Fibroblast of pulmonary artery (primary cell): ENCODE measurements around the gene TTC31.
"Not testable (repeated sequence)": the region's sequence is repeated elsewhere in the genome, so short reads cannot be mapped to it uniquely, and the experiment has no call there.

Experiments
- DNase-seq: peaks from one replicate; pipeline ENCODE4 v3.0.0-alpha.2; 2010; ENCODE audit warnings: low read depth
- H3K4me3 ChIP-seq: replicated peaks from 2 replicates; pipeline ENCODE4 v1.5.1; 2011; ENCODE audit warnings: low read depth, mild to moderate bottlenecking, control low read depth, low read length, moderate library complexity
- TF ChIP-seq, protein P1 (sequence below): IDR thresholded peaks from 2 replicates; pipeline ENCODE4 v1.5.1; 2011; ENCODE audit warnings: mild to moderate bottlenecking, control low read depth, low read length, inconsistent platforms; ENCODE audit errors: missing control alignments

Gene TTC31

GRCh38 chr2:74440378-74441169 is 42.3 kb upstream of the TTC31 start:
- H3K4me3 ChIP-seq = peak overlapping the region; percentile 68
- TF ChIP-seq, protein P1, sequence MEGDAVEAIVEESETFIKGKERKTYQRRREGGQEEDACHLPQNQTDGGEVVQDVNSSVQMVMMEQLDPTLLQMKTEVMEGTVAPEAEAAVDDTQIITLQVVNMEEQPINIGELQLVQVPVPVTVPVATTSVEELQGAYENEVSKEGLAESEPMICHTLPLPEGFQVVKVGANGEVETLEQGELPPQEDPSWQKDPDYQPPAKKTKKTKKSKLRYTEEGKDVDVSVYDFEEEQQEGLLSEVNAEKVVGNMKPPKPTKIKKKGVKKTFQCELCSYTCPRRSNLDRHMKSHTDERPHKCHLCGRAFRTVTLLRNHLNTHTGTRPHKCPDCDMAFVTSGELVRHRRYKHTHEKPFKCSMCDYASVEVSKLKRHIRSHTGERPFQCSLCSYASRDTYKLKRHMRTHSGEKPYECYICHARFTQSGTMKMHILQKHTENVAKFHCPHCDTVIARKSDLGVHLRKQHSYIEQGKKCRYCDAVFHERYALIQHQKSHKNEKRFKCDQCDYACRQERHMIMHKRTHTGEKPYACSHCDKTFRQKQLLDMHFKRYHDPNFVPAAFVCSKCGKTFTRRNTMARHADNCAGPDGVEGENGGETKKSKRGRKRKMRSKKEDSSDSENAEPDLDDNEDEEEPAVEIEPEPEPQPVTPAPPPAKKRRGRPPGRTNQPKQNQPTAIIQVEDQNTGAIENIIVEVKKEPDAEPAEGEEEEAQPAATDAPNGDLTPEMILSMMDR = peak; percentile 12
- peak; percentile 86 for DNase-seq

DNA sequence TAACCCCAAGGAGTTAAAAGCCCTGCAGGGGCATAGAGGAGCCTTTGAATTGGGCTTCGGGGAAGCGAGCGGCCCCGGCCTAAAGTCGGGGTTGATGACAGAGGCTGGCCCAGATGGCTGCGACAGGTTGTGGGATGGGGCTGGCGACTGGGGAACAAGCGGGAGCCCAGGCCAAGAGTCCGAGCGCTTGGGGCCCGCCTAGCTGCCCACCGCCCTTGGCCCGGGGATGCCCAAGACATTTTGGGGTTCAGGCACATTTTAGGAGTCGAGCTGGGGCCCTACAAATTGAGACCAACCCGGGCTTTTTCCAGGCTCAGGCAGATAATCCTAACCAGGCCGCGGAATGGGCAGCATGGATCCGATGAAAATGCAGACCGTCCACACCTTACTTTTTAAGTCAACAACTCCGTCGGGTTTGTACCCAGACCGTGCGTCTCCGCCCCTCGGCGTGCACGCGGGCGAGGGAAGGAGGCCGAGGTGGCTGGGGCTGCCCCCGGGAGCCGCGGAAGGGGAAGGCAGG is 41.7 kb upstream of the TTC31 start:
- DNase-seq = no peak
- H3K4me3 ChIP-seq = no peak overlapping the region
- TF ChIP-seq, protein P1 = no peak

- no peak for DNase-seq
- peak within 1 kb of the TSS; percentile 68 for H3K4me3 ChIP-seq
- TF ChIP-seq, protein P1 = no peak
Observed at GRCh38 chr2:74441690-74442482, 41.0 kb upstream of the TTC31 start, which contains the start of gene RTKN. Gene RTKN (minus strand): TSS chr2:74441937. CDS start chr2:74441816, 121 bp downstream.

- H3K4me3 ChIP-seq, DNase-seq: not testable (repeated sequence)
Observed at GRCh38 chr2:74442483-74443297, 40.2 kb upstream of the TTC31 start.

DNA sequence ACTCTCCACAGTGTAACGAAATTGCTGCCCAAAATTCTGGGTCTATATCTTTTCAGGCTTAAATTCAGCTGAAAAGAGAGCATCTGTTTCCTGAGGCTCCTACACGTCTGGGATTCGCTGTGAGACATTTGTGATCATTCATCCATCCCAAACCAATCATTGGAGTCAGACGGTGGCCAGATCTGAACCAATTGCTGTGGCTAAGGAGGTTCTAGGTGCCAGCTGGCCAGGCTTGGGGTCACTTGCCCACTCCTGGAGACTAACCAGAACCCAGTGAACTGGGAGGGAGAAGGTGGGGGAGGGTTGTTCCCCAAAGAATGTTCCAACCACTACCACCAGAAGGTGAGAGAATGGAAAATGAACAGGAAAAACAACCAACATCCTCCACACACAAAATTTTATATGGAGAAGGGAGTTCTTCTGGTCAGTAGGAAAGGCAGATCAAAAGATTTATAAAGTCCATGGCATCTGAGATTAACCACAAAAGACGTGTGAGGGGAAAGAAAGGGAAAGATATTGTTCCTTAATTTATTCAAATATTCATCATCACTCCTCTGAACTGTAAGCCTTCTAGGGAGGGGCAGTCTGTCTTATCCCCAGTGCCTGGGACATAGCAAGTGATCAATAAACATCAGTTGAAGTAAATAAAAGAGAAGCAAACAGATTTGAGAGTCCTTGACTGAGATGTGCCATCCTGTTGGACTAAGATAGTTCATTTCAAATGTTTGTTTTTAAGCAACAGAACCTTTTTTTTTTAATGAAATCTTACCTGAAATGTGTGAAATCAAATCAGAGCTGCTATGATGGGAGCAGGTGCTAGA is 38.2 kb upstream of the TTC31 start:
- TF ChIP-seq, protein P1 = no peak
- H3K4me3 ChIP-seq = no peak overlapping the region
- no peak for DNase-seq

- DNase-seq = no peak
- H3K4me3 ChIP-seq = no peak overlapping the region
- TF ChIP-seq, protein P1 = no peak
Observed at GRCh38 chr2:74447230-74447999, 35.5 kb upstream of the TTC31 start.
